SK-N-SH treated with all-trans-retinoic acid at 6 μM for 48 hours (cell line): ENCODE results near the gene OR8G1.

ENCODE experiments used
- BACH2 ChIP-seq: fragments of 250-450 bp; sonication (Bioruptor Pico); IDR thresholded peaks from 2 replicates; pipeline ENCODE4 v1.9.0; 2021; ENCODE audit warnings: mild to moderate bottlenecking, borderline replicate concordance
- CREB5 ChIP-seq: fragments of 250-450 bp; sonication (Bioruptor Pico); IDR thresholded peaks from 2 replicates; pipeline ENCODE4 v1.5.1; 2020; ENCODE audit warnings: low read depth, mild to moderate bottlenecking, moderate library complexity
- CSRNP3 ChIP-seq: fragments of 250-450 bp; sonication (Bioruptor Pico); IDR thresholded peaks from 2 replicates; pipeline ENCODE4 v1.5.1; 2021; ENCODE audit warnings: mild to moderate bottlenecking, moderate library complexity
- ESRRG ChIP-seq: fragments of 250-450 bp; sonication (Bioruptor Pico); IDR thresholded peaks from 2 replicates; pipeline ENCODE4 v1.6.1; 2021; ENCODE audit warnings: mild to moderate bottlenecking
- GLIS3 ChIP-seq: fragments of 250-450 bp; sonication (Bioruptor Pico); IDR thresholded peaks from 2 replicates; pipeline ENCODE4 v1.5.0; 2020; ENCODE audit warnings: mild to moderate bottlenecking, moderate library complexity
- PATZ1 ChIP-seq: fragments of 250-450 bp; sonication (Bioruptor Pico); IDR thresholded peaks from 2 replicates; pipeline ENCODE4 v1.8.0; 2020; ENCODE audit warnings: mild to moderate bottlenecking, moderate library complexity, borderline replicate concordance
- POU6F1 ChIP-seq: fragments of 250-450 bp; sonication (Bioruptor Pico); IDR thresholded peaks from 2 replicates; pipeline ENCODE4 v1.8.0; 2021; ENCODE audit warnings: low read depth, mild to moderate bottlenecking, moderate library complexity, borderline replicate concordance
- RARB ChIP-seq: fragments of 250-450 bp; sonication (Bioruptor Pico); IDR thresholded peaks from 2 replicates; pipeline ENCODE4 v1.8.0; 2021; ENCODE audit warnings: mild to moderate bottlenecking, moderate library complexity
- ZC3H10 ChIP-seq: fragments of 250-450 bp; sonication (Bioruptor Pico); IDR thresholded peaks from 2 replicates; pipeline ENCODE4 v1.5.1; 2021; ENCODE audit warnings: mild to moderate bottlenecking, moderate library complexity
- ZFP3 ChIP-seq: fragments of 250-450 bp; sonication (Bioruptor Pico); IDR thresholded peaks from 2 replicates; pipeline ENCODE4 v1.5.0; 2020; ENCODE audit warnings: mild to moderate bottlenecking, moderate library complexity
- ZNF70 ChIP-seq: fragments of 450-650 bp; formaldehyde crosslinking; IDR thresholded peaks from 2 replicates; pipeline ENCODE4 v1.5.0; 2020; ENCODE audit warnings: mild to moderate bottlenecking, moderate library complexity

GRCh38 chr11:124210421-124210820 is 30.5 kb upstream of the OR8G1 start:
- TF ChIP-seq PATZ1 (CRISPR knock-in tag) (no peak), RARB (CRISPR knock-in tag) (no peak), GLIS3 (CRISPR knock-in tag) (no peak), POU6F1 (CRISPR knock-in tag) (no peak), CSRNP3 (CRISPR knock-in tag) (no peak), ZNF70 (CRISPR knock-in tag) (no peak), ZFP3 (CRISPR knock-in tag) (no peak), BACH2 (CRISPR knock-in tag) (no peak), CREB5 (CRISPR knock-in tag) (no peak), ZC3H10 (CRISPR knock-in tag) (no peak), ESRRG (CRISPR knock-in tag) (no peak)
